ENCODE results near the gene ERRFI1.

DNA sequence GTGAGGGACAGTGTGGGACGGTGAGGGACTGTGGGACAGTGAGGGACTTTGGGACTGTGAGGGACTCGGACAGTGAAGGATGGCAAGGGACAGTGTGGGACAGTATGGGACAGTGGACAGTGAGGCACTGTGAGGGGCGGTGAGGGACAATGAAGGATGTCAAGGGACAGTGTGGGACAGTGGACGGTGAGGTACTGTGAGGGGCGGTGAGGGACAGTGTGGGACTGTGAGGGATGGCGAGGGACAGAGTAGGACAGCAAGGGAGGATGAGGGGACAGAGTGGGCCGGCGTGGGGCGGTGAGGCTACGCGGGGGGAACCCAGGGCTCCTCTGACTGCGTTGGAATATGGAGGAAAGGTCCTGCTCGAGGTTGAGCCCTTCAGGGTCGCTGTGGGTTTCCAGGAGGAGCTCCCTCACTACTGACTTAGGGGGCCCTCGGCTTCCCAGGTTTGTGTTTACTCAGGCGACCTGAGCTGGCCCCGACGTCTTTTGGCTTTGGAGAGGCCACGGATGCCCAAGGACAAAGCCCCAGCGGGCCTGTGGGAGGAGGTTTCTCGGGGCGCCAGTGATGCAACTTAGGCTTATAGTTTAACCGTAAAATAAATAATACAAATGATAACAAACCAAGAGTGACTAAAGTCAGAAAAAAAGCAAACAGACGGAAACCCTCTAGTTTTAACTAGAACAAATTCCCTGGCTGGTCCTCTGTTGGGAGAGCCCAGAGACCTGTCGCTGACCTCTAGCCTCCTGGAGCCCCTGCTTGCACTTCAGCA is 1.1 kb upstream of the ERRFI1 start:
- no peak for TF ChIP-seq EZH2phosphoT487 (IDR thresholded peaks at IDR 0.05; ENCODE audit: low read length)
- TF ChIP-seq, protein P1, sequence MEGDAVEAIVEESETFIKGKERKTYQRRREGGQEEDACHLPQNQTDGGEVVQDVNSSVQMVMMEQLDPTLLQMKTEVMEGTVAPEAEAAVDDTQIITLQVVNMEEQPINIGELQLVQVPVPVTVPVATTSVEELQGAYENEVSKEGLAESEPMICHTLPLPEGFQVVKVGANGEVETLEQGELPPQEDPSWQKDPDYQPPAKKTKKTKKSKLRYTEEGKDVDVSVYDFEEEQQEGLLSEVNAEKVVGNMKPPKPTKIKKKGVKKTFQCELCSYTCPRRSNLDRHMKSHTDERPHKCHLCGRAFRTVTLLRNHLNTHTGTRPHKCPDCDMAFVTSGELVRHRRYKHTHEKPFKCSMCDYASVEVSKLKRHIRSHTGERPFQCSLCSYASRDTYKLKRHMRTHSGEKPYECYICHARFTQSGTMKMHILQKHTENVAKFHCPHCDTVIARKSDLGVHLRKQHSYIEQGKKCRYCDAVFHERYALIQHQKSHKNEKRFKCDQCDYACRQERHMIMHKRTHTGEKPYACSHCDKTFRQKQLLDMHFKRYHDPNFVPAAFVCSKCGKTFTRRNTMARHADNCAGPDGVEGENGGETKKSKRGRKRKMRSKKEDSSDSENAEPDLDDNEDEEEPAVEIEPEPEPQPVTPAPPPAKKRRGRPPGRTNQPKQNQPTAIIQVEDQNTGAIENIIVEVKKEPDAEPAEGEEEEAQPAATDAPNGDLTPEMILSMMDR (IDR thresholded peaks at IDR 0.05; ENCODE audit: low read length): no peak
- no peak for TF ChIP-seq EZH2 (optimal IDR thresholded peaks at IDR 0.05; ENCODE audit: low read depth, low read length)

Measured in MM.1S (cell line).